Stimulated activated CD8-positive, alpha-beta memory T cell treated with anti-CD3 and anti-CD28 coated beads, Interleukin-15, amount 100 ng/mL, for 24 hours (primary cell): Measurements from ENCODE around the gene DUS2.
A peak's percentile ranks its signal among the peaks of the same experiment; 100 is the strongest.

Source experiments
- DNase-seq: peaks from one replicate; pipeline ENCODE4 v3.0.0-alpha.2; 2020; ENCODE audit warnings: low read depth

Gene DUS2

GRCh38 chr16:68046106-68046505, 23.0 kb downstream of the DUS2 start:
- DNase-seq, result no peak

- DNase-seq, result no peak
These were observed 24.9 kb downstream of the DUS2 start for GRCh38 chr16:68047987-68048386.

- no peak for DNase-seq
These were observed 26.4 kb downstream of the DUS2 start for GRCh38 chr16:68049449-68049848.

GRCh38 chr16:68055395-68055794, 32.3 kb downstream of the DUS2 start:
- no peak for DNase-seq

- no peak for DNase-seq
These were observed 36.7 kb downstream of the DUS2 start for GRCh38 chr16:68059804-68060203.

- DNase-seq, result no peak
These were observed 38.3 kb downstream of the DUS2 start for GRCh38 chr16:68061396-68061795.

- no peak for DNase-seq
These were observed 39.9 kb downstream of the DUS2 start for GRCh38 chr16:68062910-68063393.

GRCh38 chr16:68064791-68065365, 41.8 kb downstream of the DUS2 start:
- peak; percentile 31 for DNase-seq

GRCh38 chr16:68065716-68066305, 42.7 kb downstream of the DUS2 start:
- no peak for DNase-seq

GRCh38 chr16:68066763-68067162, 43.7 kb downstream of the DUS2 start:
- DNase-seq, result no peak

GRCh38 chr16:68068926-68069325, 45.8 kb downstream of the DUS2 start:
- DNase-seq, result no peak

GRCh38 chr16:68069511-68070248, 46.6 kb downstream of the DUS2 start:
- no peak for DNase-seq

- DNase-seq, result no peak
These were observed 47.2 kb downstream of the DUS2 start for GRCh38 chr16:68070249-68070730.

- no peak for DNase-seq
These were observed 47.9 kb downstream of the DUS2 start for GRCh38 chr16:68070806-68071517.

- DNase-seq, result no peak
These were observed 48.4 kb downstream of the DUS2 start for GRCh38 chr16:68071518-68071901.

- no peak for DNase-seq
These were observed 49.1 kb downstream of the DUS2 start for GRCh38 chr16:68072038-68072695.

GRCh38 chr16:68073902-68074760, 51.0 kb downstream of the DUS2 start:
- DNase-seq, result no peak

GRCh38 chr16:68074850-68075555, 51.9 kb downstream of the DUS2 start:
- no peak for DNase-seq

GRCh38 chr16:68075980-68076379, 52.9 kb downstream of the DUS2 start:
- DNase-seq, result no peak

GRCh38 chr16:68076560-68076959, 53.5 kb downstream of the DUS2 start:
- DNase-seq, result no peak
